Muscle of arm (tissue), 12 donors: Measurements from ENCODE around the gene NARS2. TPM values are rescaled to one million over a fixed set of nuclear protein-coding genes. Genes with fewer than 3 reads are reported as not detected.
A peak's percentile ranks its signal among the peaks of the same experiment; 100 is the strongest.

Source experiments
- DNase-seq: peaks from one replicate; pipeline ENCODE4 v3.0.0-alpha.2; 2013
- polyA plus RNA-seq, 12 donors: library from polyadenylated mRNA; unstranded; fragments of 120-200 nt; gene quantifications; one replicate each; pipeline ENCODE4 v1.2.1, GENCODE V29; 2013; ENCODE audit not compliant: insufficient read length in 12 of 12

The NARS2 gene
- polyA plus RNA-seq, 12 donors, result 11.4 to 25.1 (median 16.9) TPM; not detected in 1

- no peak for DNase-seq
These were observed 129.9 kb downstream of the NARS2 start for GRCh38 chr11:78444726-78445125.

GRCh38 chr11:78441956-78442355 lies 132.7 kb downstream of the NARS2 start:
- DNase-seq, result no peak

- DNase-seq, result no peak
These were observed 136.2 kb downstream of the NARS2 start for GRCh38 chr11:78438298-78438975.

- DNase-seq, result no peak
These were observed 141.7 kb downstream of the NARS2 start for GRCh38 chr11:78432956-78433355.

- DNase-seq, result no peak
These were observed 142.6 kb downstream of the NARS2 start for GRCh38 chr11:78432058-78432515.

- no peak for DNase-seq
These were observed 145.0 kb downstream of the NARS2 start for GRCh38 chr11:78429660-78430059.

GRCh38 chr11:78429209-78429608 lies 145.5 kb downstream of the NARS2 start:
- DNase-seq, result no peak

GRCh38 chr11:78428773-78429172 lies 145.9 kb downstream of the NARS2 start:
- no peak for DNase-seq

GRCh38 chr11:78428266-78428636 lies 146.4 kb downstream of the NARS2 start:
- no peak for DNase-seq

- DNase-seq, result no peak
These were observed 146.9 kb downstream of the NARS2 start for GRCh38 chr11:78427615-78428265.

- no peak for DNase-seq
These were observed 147.8 kb downstream of the NARS2 start for GRCh38 chr11:78426845-78427244.

GRCh38 chr11:78425399-78426070 lies 149.1 kb downstream of the NARS2 start:
- peak; percentile 59 for DNase-seq

- DNase-seq, result peak; percentile 22
These were observed 150.1 kb downstream of the NARS2 start for GRCh38 chr11:78424334-78425270.

- no peak for DNase-seq
These were observed 151.4 kb downstream of the NARS2 start for GRCh38 chr11:78423241-78423640.

GRCh38 chr11:78420796-78421209 lies 153.9 kb downstream of the NARS2 start:
- peak; percentile 18 for DNase-seq

- DNase-seq, result peak; percentile 85
These were observed 154.4 kb downstream of the NARS2 start for GRCh38 chr11:78420255-78420764.

- DNase-seq, result peak; percentile 39
These were observed 155.3 kb downstream of the NARS2 start for GRCh38 chr11:78419327-78419726.

GRCh38 chr11:78418584-78419211 lies 156.0 kb downstream of the NARS2 start:
- DNase-seq, result no peak

GRCh38 chr11:78417888-78418583 lies 156.6 kb downstream of the NARS2 start:
- peak; percentile 59 for DNase-seq

- DNase-seq, result no peak
These were observed 157.3 kb downstream of the NARS2 start, which contains the start of gene GAB2 for GRCh38 chr11:78417175-78417887. Gene GAB2, minus strand, starts transcription at chr11:78417820. Its CDS starts 100 bp downstream, at chr11:78417720.
